ENCODE results near the gene BMP7. TPM values are rescaled to one million over a fixed set of nuclear protein-coding genes. Genes with fewer than 3 reads are reported as not detected.

Gene BMP7
- total and polyA plus RNA-seq, 2 experiments from 2014 or later, result 15.9 to 22.8 TPM

- no peaks in the 10 kb centered on the region for H3F3A ChIP-seq (replicated peaks; ENCODE audit: low read depth)
- H3K4me1 ChIP-seq (ENCODE audit: insufficient read depth), result no peaks in the 10 kb centered on the region
- Mint-ChIP-seq H3K4me1 (no peaks in the 10 kb centered on the region), H3K4me3 (no peak overlapping the region), H3K9me3 (no peaks in the 10 kb centered on the region), H3K36me3 (ENCODE audit: low read depth) (no peaks in the 10 kb centered on the region), H3K27ac (no peak overlapping the region), H3K27me3 (ENCODE audit: insufficient read depth, low read depth, poor library complexity) (peaks cover 7% of the 10 kb centered on the region)
- H3K4me3 ChIP-seq, result no peak overlapping the region
- H3K27ac ChIP-seq (ENCODE audit: low read depth), result no peak overlapping the region
- H2AFZ ChIP-seq, result no peak overlapping the region
- H3K4me2 ChIP-seq, result no peak overlapping the region
- H3K79me2 ChIP-seq (replicated peaks; ENCODE audit: insufficient read depth), result no peaks in the 10 kb centered on the region
- H3K9me2 ChIP-seq (ENCODE audit: insufficient read depth), result no peaks in the 10 kb centered on the region
- no peak for DNase-seq (ENCODE audit: low spot score)
- TF ChIP-seq CREB1 (CRISPR knock-in tag; IDR thresholded peaks at IDR 0.05; ENCODE audit: low read depth) (no peak), REST (IDR thresholded peaks at IDR 0.05; ENCODE audit: unreplicated experiment) (no peak), ZNF331 (CRISPR knock-in tag; IDR thresholded peaks at IDR 0.05; ENCODE audit: low read depth) (no peak), ZNF114 (CRISPR knock-in tag; IDR thresholded peaks at IDR 0.05) (no peak), CTCF (conservative IDR thresholded peaks at IDR 0.05; ENCODE audit: low read depth in 2 of 2) (no peak), ETS1 (IDR thresholded peaks at IDR 0.05) (no peak), STAT1 (IDR thresholded peaks at IDR 0.05; ENCODE audit: unreplicated experiment) (no peak), NANOG (IDR thresholded peaks at IDR 0.05; ENCODE audit: borderline replicate concordance) (no peak), ZNF462 (CRISPR knock-in tag; IDR thresholded peaks at IDR 0.05) (no peak), EZH2 (IDR thresholded peaks at IDR 0.05; ENCODE audit: low read depth, unreplicated experiment) (no peak), EZH2phosphoT487 (IDR thresholded peaks at IDR 0.05; ENCODE audit: unreplicated experiment) (no peak), JUNB (IDR thresholded peaks at IDR 0.05; ENCODE audit: unreplicated experiment) (no peak), POLR2AphosphoS5 (IDR thresholded peaks at IDR 0.05; ENCODE audit: low read depth) (no peak)
- ATAC-seq, result no peak
- no peaks in the 10 kb centered on the region for H4K20me1 ChIP-seq (replicated peaks; ENCODE audit: insufficient read depth)
- no peaks in the 10 kb centered on the region for H3K36me3 ChIP-seq (ENCODE audit: insufficient read depth)
- no peaks in the 10 kb centered on the region for H3K27me3 ChIP-seq (ENCODE audit: insufficient read depth)
Measured at GRCh38 chr20:57308451-57309271, 42.2 kb upstream of the BMP7 start.

Measured in GM23338 (cell line).